Muscle layer of duodenum (tissue), 2 donors: ENCODE measurements around the gene ME3.
"Not testable (repeated sequence)": the region's sequence is repeated elsewhere in the genome, so short reads cannot be mapped to it uniquely, and the experiment has no call there.

Experiments used
- H3K27ac ChIP-seq: one replicate; pipeline ENCODE4 v1.7.0; 2013; ENCODE audit warnings: mild to moderate bottlenecking, low read length
- H3K27me3 ChIP-seq: one replicate; pipeline ENCODE4 v1.7.0; 2013; ENCODE audit warnings: low read depth, mild to moderate bottlenecking, control low read depth, low read length
- H3K36me3 ChIP-seq, 2 donors: one replicate each; pipeline ENCODE4 v1.7.0; 2013; ENCODE audit warnings: low read length in 2 of 2, control low read depth in 1 of 2, mild to moderate bottlenecking in 1 of 2; ENCODE audit not compliant: insufficient read depth in 2 of 2, control insufficient read depth in 1 of 2
- H3K4me1 ChIP-seq, 2 donors: one replicate each; pipeline ENCODE4 v1.7.0; 2013; ENCODE audit warnings: low read length in 2 of 2, mild to moderate bottlenecking in 2 of 2, control low read depth in 1 of 2, moderate library complexity in 1 of 2; ENCODE audit not compliant: insufficient read depth in 2 of 2, control insufficient read depth in 1 of 2
- H3K4me3 ChIP-seq, 2 donors: one replicate each; pipeline ENCODE4 v1.7.0; 2013; ENCODE audit warnings: low read length in 2 of 2, low read depth in 1 of 2, mild to moderate bottlenecking in 1 of 2
- H3K9me3 ChIP-seq, 2 donors: one replicate each; pipeline ENCODE4 v1.7.0; 2013; ENCODE audit warnings: low read length in 2 of 2, control low read depth in 1 of 2, mild to moderate bottlenecking in 1 of 2; ENCODE audit not compliant: control insufficient read depth in 1 of 2
- donor health status: healthy.

Gene ME3

DNA sequence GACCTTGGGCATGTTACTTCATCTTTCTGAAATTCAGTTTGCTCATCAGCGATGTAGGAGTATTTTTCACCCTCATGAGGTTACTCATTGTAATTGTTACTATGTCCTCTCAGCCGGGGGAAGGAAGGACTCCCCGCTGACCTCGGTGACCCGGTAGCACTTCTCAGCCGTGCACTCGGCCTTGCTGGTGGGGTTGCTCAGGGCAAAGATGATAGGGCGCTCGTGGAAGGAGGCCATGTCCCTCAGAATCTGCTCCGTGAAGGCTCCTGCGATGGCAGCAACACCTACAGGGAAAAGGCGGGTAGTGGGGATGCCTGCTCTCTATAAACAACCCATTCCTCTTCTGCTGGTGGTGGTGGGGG, 225.5 kb downstream of the ME3 start:
- no peaks in the 10 kb centered on the region for H3K27me3 ChIP-seq
- peaks cover 0 to 48% of the 10 kb centered on the region in 2 donors for H3K36me3 ChIP-seq

GRCh38 chr11:86446163-86446923, 226.1 kb downstream of the ME3 start:
- H3K27me3 ChIP-seq: no peaks in the 10 kb centered on the region
- no peak overlapping the region for H3K27ac ChIP-seq
- no peaks in the 10 kb centered on the region for H3K9me3 ChIP-seq
- no peaks in the 10 kb centered on the region for H3K4me1 ChIP-seq
- H3K4me3 ChIP-seq: no peak overlapping the region
- peaks cover 0 to 52% of the 10 kb centered on the region in 2 donors for H3K36me3 ChIP-seq

More for the DNA sequence above, 225.5 kb downstream of the ME3 start:
- Histone ChIP-seq H3K4me3 (no peak overlapping the region), H3K4me1 (no peaks in the 10 kb centered on the region), H3K9me3 (no peaks in the 10 kb centered on the region), H3K27ac (no peak overlapping the region)

- no peaks in the 10 kb centered on the region for H3K27me3 ChIP-seq
- no peak overlapping the region for H3K4me3 ChIP-seq
- H3K9me3 ChIP-seq: no peaks in the 10 kb centered on the region
- peaks cover 0 to 60% of the 10 kb centered on the region in 2 donors for H3K36me3 ChIP-seq
- H3K4me1 ChIP-seq: no peaks in the 10 kb centered on the region
- H3K27ac ChIP-seq: no peak overlapping the region
These were observed 227.4 kb downstream of the ME3 start for GRCh38 chr11:86444981-86445380.

- no peak overlapping the region for H3K4me3 ChIP-seq
- peaks cover 0 to 60% of the 10 kb centered on the region in 2 donors for H3K36me3 ChIP-seq
- no peaks in the 10 kb centered on the region for H3K27me3 ChIP-seq
- no peaks in the 10 kb centered on the region for H3K4me1 ChIP-seq
- no peak overlapping the region for H3K27ac ChIP-seq
- no peaks in the 10 kb centered on the region for H3K9me3 ChIP-seq
These were observed 229.0 kb downstream of the ME3 start for GRCh38 chr11:86443415-86443814.

DNA sequence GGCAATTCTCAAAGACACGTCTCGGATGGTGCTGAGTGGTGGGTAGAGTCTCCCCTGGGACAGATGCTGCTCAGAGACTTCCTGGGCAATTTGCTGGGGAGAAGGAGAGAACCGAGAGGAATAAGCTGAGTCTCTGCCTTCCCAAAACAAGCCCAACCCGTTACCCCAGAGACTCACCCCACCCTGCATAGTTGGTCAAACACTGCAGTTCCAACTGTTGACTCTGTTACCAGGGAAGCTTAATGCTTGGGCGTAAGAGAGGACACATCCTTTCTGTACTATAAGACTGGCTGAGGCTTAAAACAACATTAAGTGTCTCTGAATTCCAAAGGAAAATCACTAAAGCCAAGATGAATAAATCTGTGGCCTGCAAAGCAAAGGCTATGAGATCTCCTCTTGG, 229.6 kb downstream of the ME3 start:
- Histone ChIP-seq H3K27me3 (no peaks in the 10 kb centered on the region), H3K9me3 (no peaks in the 10 kb centered on the region), H3K27ac (no peak overlapping the region), H3K4me3 (no peak overlapping the region), H3K4me1 (no peaks in the 10 kb centered on the region), H3K36me3 (peaks cover 0 to 60% of the 10 kb centered on the region in 2 donors)

- Histone ChIP-seq H3K9me3 (no peaks in the 10 kb centered on the region), H3K36me3 (peaks cover 0 to 60% of the 10 kb centered on the region in 2 donors), H3K4me1 (no peaks in the 10 kb centered on the region), H3K27ac (no peak overlapping the region), H3K4me3 (no peak overlapping the region), H3K27me3 (no peaks in the 10 kb centered on the region)
These were observed 230.0 kb downstream of the ME3 start for GRCh38 chr11:86442420-86442819.

DNA sequence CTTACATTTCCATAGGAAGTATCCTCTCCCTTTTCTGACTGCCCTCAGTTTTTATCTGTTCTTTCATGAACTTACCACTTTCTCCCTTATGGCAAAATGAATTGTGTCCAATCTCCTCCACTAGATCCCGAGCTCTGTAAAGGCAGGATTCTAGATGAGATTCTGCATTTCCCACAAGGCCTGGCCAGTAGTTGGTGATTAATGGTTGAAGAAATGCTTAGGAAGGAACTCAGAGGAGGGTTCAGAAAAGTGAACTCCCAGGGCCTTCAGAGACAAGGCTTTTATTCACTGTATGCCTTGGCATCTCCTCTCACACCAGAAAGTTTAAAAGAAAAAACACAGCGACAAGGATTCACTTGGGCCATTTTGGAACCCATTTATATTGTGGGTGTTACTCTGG, 231.6 kb downstream of the ME3 start:
- Histone ChIP-seq H3K36me3 (peaks cover 0 to 45% of the 10 kb centered on the region in 2 donors), H3K27me3 (no peaks in the 10 kb centered on the region), H3K27ac (peak overlapping the region; percentile 24), H3K4me3 (no peak overlapping the region), H3K4me1 (no peaks in the 10 kb centered on the region), H3K9me3 (no peaks in the 10 kb centered on the region)

DNA sequence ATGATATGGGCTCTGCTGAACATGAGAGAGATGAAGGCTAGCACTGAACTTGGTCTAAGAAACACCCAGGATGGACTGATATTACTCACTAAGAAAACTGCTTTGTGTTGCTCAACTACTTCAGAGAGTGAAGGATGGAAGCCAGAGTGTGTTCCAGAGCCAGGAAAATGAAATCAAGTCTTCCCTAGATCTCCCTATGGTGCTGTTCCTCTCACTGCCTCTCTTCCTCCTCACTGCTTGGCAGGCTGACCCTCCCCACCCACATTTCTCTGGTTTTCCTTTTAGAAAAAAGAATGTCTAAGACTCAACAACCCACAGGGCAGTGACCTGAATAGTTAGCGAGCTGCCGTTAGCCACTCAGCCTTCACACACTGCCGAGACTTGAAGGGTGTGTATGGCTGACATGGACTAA, 232.1 kb downstream of the ME3 start:
- Histone ChIP-seq H3K27ac (peak overlapping the region; percentile 24), H3K36me3 (peaks cover 0 to 39% of the 10 kb centered on the region in 2 donors)

DNA sequence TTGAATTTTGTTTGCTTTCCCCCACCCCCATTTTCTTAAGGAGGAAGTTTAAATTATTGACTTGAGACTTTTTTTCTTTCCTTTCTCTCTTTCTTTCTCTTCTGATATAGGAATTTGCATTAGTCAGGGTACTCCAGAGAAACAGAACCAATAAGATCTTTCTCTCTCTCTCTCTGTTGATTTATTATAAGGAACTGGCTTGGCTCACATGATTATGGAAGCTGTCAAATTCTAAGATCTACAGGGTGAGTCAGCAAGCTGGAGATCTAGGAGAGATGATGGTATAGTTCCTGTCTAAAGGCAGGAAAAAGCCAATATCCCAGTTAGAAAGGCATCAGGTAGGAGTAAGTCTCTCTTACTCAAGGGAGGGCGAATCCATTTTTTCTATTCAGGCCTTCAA, 233.7 kb downstream of the ME3 start:
- H3K27me3 ChIP-seq: no peaks in the 10 kb centered on the region
- peaks cover 0 to 23% of the 10 kb centered on the region in 2 donors for H3K36me3 ChIP-seq
- no peak overlapping the region for H3K27ac ChIP-seq
- no peaks in the 10 kb centered on the region for H3K4me1 ChIP-seq
- H3K4me3 ChIP-seq: no peak overlapping the region
- H3K9me3 ChIP-seq: no peaks in the 10 kb centered on the region

More for the DNA sequence above, 232.1 kb downstream of the ME3 start:
- Histone ChIP-seq H3K27me3 (no peaks in the 10 kb centered on the region), H3K4me3 (no peak overlapping the region), H3K9me3 (no peaks in the 10 kb centered on the region), H3K4me1 (no peaks in the 10 kb centered on the region)

DNA sequence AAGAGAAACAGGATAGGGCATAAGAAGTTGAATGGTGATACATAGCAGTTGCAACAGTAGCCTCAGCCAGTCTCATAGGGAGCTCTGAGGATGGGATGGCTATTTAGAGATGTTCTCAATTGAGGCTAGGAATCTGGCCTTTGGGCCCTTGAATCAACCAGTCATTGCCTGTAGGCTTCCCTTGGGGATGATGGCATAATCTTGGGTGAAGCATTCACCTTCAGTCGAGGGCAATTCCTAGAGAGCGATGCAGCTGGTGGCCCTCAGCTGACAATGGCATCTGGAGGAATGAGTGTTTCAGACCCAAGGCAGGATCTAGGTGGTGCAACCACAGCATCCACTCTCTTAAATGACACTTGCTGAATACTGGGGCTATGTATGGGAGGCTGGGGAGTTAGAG, 236.7 kb downstream of the ME3 start:
- Histone ChIP-seq H3K4me1 (no peaks in the 10 kb centered on the region), H3K4me3 (no peak overlapping the region), H3K27me3 (no peaks in the 10 kb centered on the region), H3K27ac (no peak overlapping the region), H3K9me3 (no peaks in the 10 kb centered on the region), H3K36me3 (peaks cover 0 to 2% of the 10 kb centered on the region in 2 donors)

DNA sequence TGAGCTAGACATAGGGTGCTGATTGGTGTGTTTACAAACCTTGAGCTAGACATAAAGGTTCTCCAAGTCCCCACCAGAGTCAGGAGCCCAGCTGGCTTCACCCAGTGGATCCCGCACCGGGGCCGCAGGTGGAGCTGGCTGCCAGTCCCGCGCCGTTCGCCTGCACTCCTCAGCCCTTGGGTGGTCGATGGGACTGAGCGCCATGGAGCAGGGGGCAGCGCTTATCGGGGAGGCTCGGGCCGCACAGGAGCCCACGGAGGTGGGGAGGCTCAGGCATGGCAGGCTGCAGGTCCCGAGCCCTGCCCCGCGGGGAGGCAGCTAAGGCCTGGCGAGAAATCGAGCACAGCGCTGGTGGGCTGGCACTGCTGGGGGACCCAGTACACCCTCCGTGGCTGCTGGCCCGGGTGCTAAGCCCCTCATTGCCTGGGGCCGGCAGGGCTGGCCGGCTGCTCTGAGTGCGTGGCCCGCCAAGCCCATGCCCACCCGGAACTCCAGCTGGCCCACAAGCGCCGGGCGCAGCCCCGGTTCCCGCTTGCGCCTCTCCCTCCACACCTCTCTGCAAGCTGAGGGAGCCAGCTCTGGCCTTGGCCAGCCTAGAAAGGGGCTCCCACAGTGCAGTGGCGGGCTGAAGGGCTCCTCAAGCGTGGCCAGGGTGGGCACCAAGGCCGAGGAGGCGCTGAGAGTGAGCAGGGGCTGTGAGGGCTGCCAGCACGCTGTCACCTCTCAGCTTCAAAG, 238.9 kb downstream of the ME3 start:
- not testable (repeated sequence) for H3K27me3 ChIP-seq, H3K9me3 ChIP-seq, H3K36me3 ChIP-seq, H3K4me3 ChIP-seq, H3K4me1 ChIP-seq, H3K27ac ChIP-seq
